ENCODE measurements around the gene LAMA2. TPM values are rescaled to one million over a fixed set of nuclear protein-coding genes. Genes with fewer than 3 reads are reported as not detected.

LAMA2 gene
- total RNA-seq, 4 donors from 2014 or later, result 115 to 153 (median 134) TPM

GRCh38 chr6:129351807-129352206 is 468.9 kb downstream of the LAMA2 start:
- TF ChIP-seq POLR2AphosphoS5 (IDR thresholded peaks at IDR 0.05) (no peak), EP300 (IDR thresholded peaks at IDR 0.05) (no peak), POLR2A (IDR thresholded peaks at IDR 0.05; ENCODE audit: low read depth) (no peak), CTCF (IDR thresholded peaks at IDR 0.05) (no peak)
- intact Hi-C loops (cut with DNase I), result no loop called here
- 42% methylated on average over 1 of the region's 1 CpG for WGBS
- no peaks in the 10 kb centered on the region for H3K9me3 ChIP-seq
- peaks cover 0 to 42% (median 0%) of the 10 kb centered on the region in 4 donors for H3K36me3 ChIP-seq
- H3K4me3 ChIP-seq, result no peak overlapping the region
- no peaks in the 10 kb centered on the region for H3K27me3 ChIP-seq
- DNase-seq (ENCODE audit: extremely low spot score), result no peak
- peaks cover 0 to 7% (median 0%) of the 10 kb centered on the region in 4 donors for H3K4me1 ChIP-seq
- no peak overlapping the region for H3K27ac ChIP-seq (replicated peaks in 1 of 4)

DNA sequence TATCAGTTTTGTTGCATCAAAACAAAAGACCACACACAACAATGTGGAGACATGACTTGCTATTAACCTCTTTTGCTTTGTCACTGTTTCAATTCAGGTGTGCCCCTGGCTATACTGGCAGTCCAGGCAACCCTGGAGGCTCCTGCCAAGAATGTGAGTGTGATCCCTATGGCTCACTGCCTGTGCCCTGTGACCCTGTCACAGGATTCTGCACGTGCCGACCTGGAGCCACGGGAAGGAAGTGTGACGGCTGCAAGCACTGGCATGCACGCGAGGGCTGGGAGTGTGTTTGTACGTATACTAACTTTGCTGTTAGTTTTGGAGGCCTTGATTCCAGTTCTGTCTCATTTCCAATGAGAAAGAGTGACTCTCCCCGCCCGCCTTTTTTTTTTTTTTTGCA is 470.1 kb downstream of the LAMA2 start:
- no peak for DNase-seq (ENCODE audit: extremely low spot score)
- no peaks in the 10 kb centered on the region for H3K27me3 ChIP-seq
- 69% methylated on average over 9 of the region's 9 CpGs for WGBS
- H3K36me3 ChIP-seq, result peaks cover 0 to 42% (median 0%) of the 10 kb centered on the region in 4 donors
- no peak for TF ChIP-seq CTCF (IDR thresholded peaks at IDR 0.05)
- no peak for TF ChIP-seq POLR2A (IDR thresholded peaks at IDR 0.05; ENCODE audit: low read depth)
- no peak for TF ChIP-seq EP300 (IDR thresholded peaks at IDR 0.05)
- no peak for TF ChIP-seq POLR2AphosphoS5 (IDR thresholded peaks at IDR 0.05)
- intact Hi-C loops (cut with DNase I), result no loop called here
- no peak overlapping the region for H3K27ac ChIP-seq (replicated peaks in 1 of 4)
- H3K4me1 ChIP-seq, result peaks cover 0 to 7% (median 0%) of the 10 kb centered on the region in 4 donors
- no peaks in the 10 kb centered on the region for H3K9me3 ChIP-seq
- no peak overlapping the region for H3K4me3 ChIP-seq

- H3K36me3 ChIP-seq, result peaks cover 0 to 38% (median 0%) of the 10 kb centered on the region in 4 donors
- TF ChIP-seq POLR2AphosphoS5 (IDR thresholded peaks at IDR 0.05) (no peak), CTCF (IDR thresholded peaks at IDR 0.05) (no peak), EP300 (IDR thresholded peaks at IDR 0.05) (no peak), POLR2A (IDR thresholded peaks at IDR 0.05; ENCODE audit: low read depth) (no peak)
- H3K4me3 ChIP-seq, result no peak overlapping the region
- no peak for DNase-seq (ENCODE audit: extremely low spot score)
- no peaks in the 10 kb centered on the region for H3K27me3 ChIP-seq
- H3K9me3 ChIP-seq, result no peaks in the 10 kb centered on the region
- intact Hi-C loops (cut with DNase I), result no loop called here
- no peak overlapping the region for H3K27ac ChIP-seq (replicated peaks in 1 of 4)
- peaks cover 0 to 13% (median 9%) of the 10 kb centered on the region in 4 donors for H3K4me1 ChIP-seq
- 67% methylated on average over 2 of the region's 2 CpGs for WGBS
Measured at GRCh38 chr6:129356129-129356528, 473.2 kb downstream of the LAMA2 start.

DNA sequence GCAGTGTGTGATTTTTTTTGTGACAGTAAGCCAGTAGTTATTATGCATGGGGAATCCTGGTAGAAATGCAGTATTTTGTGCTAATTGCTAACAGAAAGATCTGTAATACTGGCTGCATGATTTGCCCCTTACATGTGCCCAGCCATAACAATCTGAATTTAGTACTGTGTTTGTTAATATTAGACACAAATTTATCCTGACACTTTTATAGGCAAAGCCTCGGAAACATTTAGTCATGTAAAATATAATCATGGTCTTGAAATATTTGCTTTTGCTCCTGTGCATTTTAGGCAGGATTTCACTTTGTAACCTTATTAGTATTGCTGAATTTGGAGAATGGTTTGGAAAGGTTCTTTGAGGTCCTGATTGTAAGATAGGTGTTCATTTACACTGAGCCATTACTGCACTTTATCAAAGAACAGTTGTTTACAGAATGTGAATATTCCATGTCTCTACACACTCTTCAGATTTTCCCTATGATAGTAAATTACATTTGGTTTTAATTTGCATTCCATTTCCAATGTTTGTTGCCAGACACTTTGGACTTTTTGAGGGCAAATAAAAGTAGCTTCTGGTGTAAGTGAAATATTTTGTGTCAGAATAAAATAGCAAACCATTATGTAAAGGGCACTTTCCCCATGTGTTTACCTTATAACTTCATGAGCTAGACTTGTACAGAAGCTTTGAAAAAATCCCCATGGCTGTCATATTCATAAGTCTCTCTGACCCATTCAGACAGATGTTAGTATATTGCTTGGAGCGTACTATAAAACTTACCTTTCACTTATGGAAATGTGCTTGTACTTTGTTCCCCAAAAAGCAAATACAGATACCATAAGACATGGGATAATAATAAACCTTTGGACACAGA is 477.1 kb downstream of the LAMA2 start:
- Histone ChIP-seq H3K4me3 (no peak overlapping the region), H3K27me3 (no peaks in the 10 kb centered on the region), H3K36me3 (peaks cover 0 to 36% (median 0%) of the 10 kb centered on the region in 4 donors), H3K9me3 (no peaks in the 10 kb centered on the region), H3K27ac (replicated peaks in 1 of 4) (no peak overlapping the region), H3K4me1 (peaks cover 0 to 13% (median 7%) of the 10 kb centered on the region in 4 donors)
- DNase-seq (ENCODE audit: extremely low spot score), result no peak
- WGBS, result 44% methylated on average over 2 of the region's 2 CpGs
- intact Hi-C loops (cut with DNase I), result no loop called here
- TF ChIP-seq POLR2AphosphoS5 (IDR thresholded peaks at IDR 0.05) (no peak), CTCF (IDR thresholded peaks at IDR 0.05) (no peak), POLR2A (IDR thresholded peaks at IDR 0.05; ENCODE audit: low read depth) (no peak)
